Neuronal stem cell (in vitro differentiated cells): ENCODE data around the gene WDR46.

Experiments
- DNase-seq: peaks from one replicate; pipeline ENCODE4 v3.0.0-alpha.2; 2013; ENCODE audit warnings: low spot score
- H2AFZ ChIP-seq: one replicate; pipeline ENCODE4 v1.6.1; 2013; ENCODE audit warnings: mild to moderate bottlenecking, low read length, inconsistent platforms
- H2AK5ac ChIP-seq: 2 replicates; pipeline ENCODE4 v1.6.1; 2013; ENCODE audit warnings: low read depth, mild to moderate bottlenecking, inconsistent platforms, low read length, moderate library complexity, mixed read lengths
- H2BK120ac ChIP-seq: 2 replicates; pipeline ENCODE4 v1.6.1; 2013; ENCODE audit warnings: low read depth, mild to moderate bottlenecking, inconsistent platforms, low read length, moderate library complexity, mixed read lengths
- H2BK12ac ChIP-seq: one replicate; pipeline ENCODE4 v1.6.1; 2013; ENCODE audit warnings: low read length, inconsistent platforms
- H2BK15ac ChIP-seq: 2 replicates; pipeline ENCODE4 v1.6.1; 2013; ENCODE audit warnings: mild to moderate bottlenecking, low read length, inconsistent platforms, mixed read lengths
- H2BK5ac ChIP-seq: one replicate; pipeline ENCODE4 v1.6.1; 2013; ENCODE audit warnings: inconsistent platforms, mild to moderate bottlenecking, low read length, moderate library complexity
- H3K14ac ChIP-seq: one replicate; pipeline ENCODE4 v1.6.1; 2013; ENCODE audit warnings: low read length, inconsistent platforms
- H3K18ac ChIP-seq: 2 replicates; pipeline ENCODE4 v1.6.1; 2013; ENCODE audit warnings: low read length, inconsistent platforms
- H3K23ac ChIP-seq: 2 replicates; pipeline ENCODE4 v1.6.1; 2013; ENCODE audit warnings: low read depth, mild to moderate bottlenecking, mixed read lengths, low read length, inconsistent platforms; ENCODE audit not compliant: poor library complexity
- H3K27ac ChIP-seq: replicated peaks from 3 replicates; pipeline ENCODE4 v1.5.1; 2013; ENCODE audit warnings: low read length, inconsistent platforms
- H3K27me3 ChIP-seq, 3 experiments: 2 replicates each; pipeline ENCODE4 v1.6.1; 2013; ENCODE audit warnings: low read length in 3 of 3, mild to moderate bottlenecking in 2 of 3, inconsistent platforms in 1 of 3, low read depth in 1 of 3, mixed read lengths in 1 of 3, moderate library complexity in 1 of 3; ENCODE audit not compliant: control insufficient read depth in 3 of 3, insufficient read depth in 3 of 3
- H3K36me3 ChIP-seq, 2 donors: replicated peaks in 1 of 2; 2 replicates each; pipeline ENCODE4 v1.6.1; 2013; ENCODE audit warnings: low read length in 2 of 2; ENCODE audit not compliant: control insufficient read depth in 2 of 2, insufficient read depth in 2 of 2
- H3K4ac ChIP-seq: 2 replicates; pipeline ENCODE4 v1.6.1; 2013; ENCODE audit warnings: inconsistent platforms, mild to moderate bottlenecking, low read length, moderate library complexity
- H3K4me1 ChIP-seq, 2 donors: 1 replicate in 1 of 2; 2 replicates in 1 of 2; pipeline ENCODE4 v1.6.1; 2013; ENCODE audit warnings: low read length in 2 of 2, low read depth in 1 of 2; ENCODE audit not compliant: control insufficient read depth in 2 of 2, insufficient read depth in 1 of 2
- H3K4me2 ChIP-seq: one replicate; pipeline ENCODE4 v1.6.1; 2013; ENCODE audit warnings: mild to moderate bottlenecking, low read length, inconsistent platforms; ENCODE audit not compliant: insufficient read depth, poor library complexity, severe bottlenecking
- H3K4me3 ChIP-seq, 2 donors: 2 replicates each; pipeline ENCODE4 v1.5.1; 2013; ENCODE audit warnings: low read length in 2 of 2, mild to moderate bottlenecking in 2 of 2, inconsistent platforms in 1 of 2, moderate library complexity in 1 of 2
- H3K79me1 ChIP-seq: one replicate; pipeline ENCODE4 v1.6.1; 2013; ENCODE audit warnings: low read depth, mild to moderate bottlenecking, inconsistent platforms, low read length, moderate library complexity
- H3K9ac ChIP-seq: one replicate; pipeline ENCODE4 v1.6.1; 2013; ENCODE audit warnings: mild to moderate bottlenecking, low read depth, low read length, inconsistent platforms; ENCODE audit not compliant: poor library complexity
- H3K9me3 ChIP-seq, 2 donors: replicated peaks in 1 of 2; 2 replicates each; pipeline versions ENCODE3 to v1.6.1; 2013; ENCODE audit warnings: low read length in 2 of 2, mild to moderate bottlenecking in 2 of 2, inconsistent platforms in 1 of 2, low read depth in 1 of 2, mixed read lengths in 1 of 2, moderate library complexity in 1 of 2; ENCODE audit not compliant: control insufficient read depth in 2 of 2, insufficient read depth in 1 of 2
- H4K8ac ChIP-seq: one replicate; pipeline ENCODE4 v1.6.1; 2013; ENCODE audit warnings: low read depth, mild to moderate bottlenecking, inconsistent platforms, low read length, moderate library complexity
- H4K91ac ChIP-seq: one replicate; pipeline ENCODE4 v1.6.1; 2013; ENCODE audit warnings: low read length, low read depth, mild to moderate bottlenecking, inconsistent platforms; ENCODE audit not compliant: poor library complexity
- WGBS, 2 donors: extraction: QIAGEN DNeasy Blood & Tissue Kit; methylation state at CpG; one replicate each; pipeline ENCODE4 v1.1.7; 2013; ENCODE audit warnings: missing lambda C conversion rate in 2 of 2, mixed read lengths in 1 of 2; ENCODE audit not compliant: insufficient read length in 2 of 2, insufficient replicate concordance in 1 of 2; ENCODE audit errors: extremely low coverage in 2 of 2; 5-methylcytosine and 5-hydroxymethylcytosine counted together

The WDR46 gene

GRCh38 chr6:33272275-33273128, 16.5 kb downstream of the WDR46 start:
- Histone ChIP-seq H3K14ac (no peak overlapping the region), H2BK120ac (no peak overlapping the region), H2AFZ (peak overlapping the region; percentile 78), H3K36me3 (peaks cover 34 to 74% of the 10 kb centered on the region in 2 donors), H3K4ac (no peak overlapping the region), H3K23ac (peak overlapping the region; percentile 86), H2BK15ac (no peak overlapping the region), H2AK5ac (peak overlapping the region; percentile 70), H4K8ac (no peak overlapping the region), H3K18ac (peak overlapping the region; percentile 90), H3K9me3 (no peaks in the 10 kb centered on the region), H4K91ac (no peak overlapping the region), H3K4me1 (peaks cover 18 to 25% of the 10 kb centered on the region in 2 donors), H2BK5ac (no peak overlapping the region), H3K9ac (peak overlapping the region; percentile 86), H3K4me2 (peak overlapping the region; percentile 67), H3K27me3 (no peaks in the 10 kb centered on the region), H2BK12ac (no peak overlapping the region), H3K4me3 (peak overlapping the region; percentile 92 to 94), H3K27ac (peak overlapping the region; percentile 79), H3K79me1 (peaks cover 8% of the 10 kb centered on the region)
- DNase-seq: no peak
- WGBS, 2 donors: no CpG with 5 or more reads among the region's 22 CpGs

- Histone ChIP-seq H3K79me1 (peaks cover 8% of the 10 kb centered on the region), H3K18ac (peak within 1 kb of the TSS; percentile 98), H2BK15ac (no peak within 1 kb of the TSS), H3K23ac (peak within 1 kb of the TSS; percentile 89), H2BK5ac (no peak within 1 kb of the TSS), H3K4me1 (peaks cover 18 to 25% of the 10 kb centered on the region in 2 donors), H3K4ac (no peak within 1 kb of the TSS), H2BK120ac (no peak within 1 kb of the TSS), H3K4me3 (peak within 1 kb of the TSS; percentile 92 to 94), H3K36me3 (peaks cover 41 to 80% of the 10 kb centered on the region in 2 donors), H3K27ac (peak within 1 kb of the TSS; percentile 79), H2AK5ac (peak within 1 kb of the TSS; percentile 70), H2AFZ (peak within 1 kb of the TSS; percentile 97), H3K27me3 (no peaks in the 10 kb centered on the region), H3K4me2 (peak within 1 kb of the TSS; percentile 67), H3K9me3 (no peaks in the 10 kb centered on the region), H4K91ac (no peak within 1 kb of the TSS), H3K14ac (no peak within 1 kb of the TSS), H3K9ac (peak within 1 kb of the TSS; percentile 91), H4K8ac (no peak within 1 kb of the TSS), H2BK12ac (no peak within 1 kb of the TSS)
- WGBS, 2 donors: no CpG with 5 or more reads among the region's 48 CpGs
- DNase-seq: peak; percentile 99
These were observed 17.4 kb downstream of the WDR46 start, which contains the start of the genes RPS18 and VPS52 for GRCh38 chr6:33271468-33272274. RPS18 (plus strand) TSS chr6:33272075; CDS start chr6:33272120, 45 bp downstream. VPS52 (minus strand) TSS chr6:33271876; CDS start chr6:33271675, 201 bp downstream.

- Histone ChIP-seq H3K14ac (no peak overlapping the region), H3K79me1 (peaks cover 8% of the 10 kb centered on the region), H3K18ac (peak overlapping the region; percentile 98), H3K23ac (peak overlapping the region; percentile 89), H4K91ac (no peak overlapping the region), H2BK15ac (no peak overlapping the region), H3K36me3 (peaks cover 42 to 80% of the 10 kb centered on the region in 2 donors), H2BK5ac (no peak overlapping the region), H4K8ac (no peak overlapping the region), H3K27me3 (no peaks in the 10 kb centered on the region), H2AK5ac (no peak overlapping the region), H3K4me1 (peaks cover 16 to 23% of the 10 kb centered on the region in 2 donors), H3K27ac (peak overlapping the region; percentile 63), H2BK12ac (no peak overlapping the region), H2BK120ac (no peak overlapping the region), H2AFZ (peak overlapping the region; percentile 97), H3K9ac (peak overlapping the region; percentile 91), H3K4me3 (peak overlapping the region; percentile 83 to 94), H3K4me2 (peak overlapping the region; percentile 60), H3K9me3 (no peaks in the 10 kb centered on the region), H3K4ac (no peak overlapping the region)
- no peak for DNase-seq
- no CpG with 5 or more reads among the region's 7 CpGs for WGBS, 2 donors
These were observed 17.9 kb downstream of the WDR46 start for GRCh38 chr6:33271117-33271467.

- Histone ChIP-seq H3K27me3 (no peaks in the 10 kb centered on the region), H3K36me3 (peaks cover 34 to 95% of the 10 kb centered on the region in 2 donors), H3K18ac (no peak overlapping the region), H3K23ac (peak overlapping the region; percentile 31), H2BK5ac (no peak overlapping the region), H4K91ac (no peak overlapping the region), H3K4me2 (no peak overlapping the region), H3K9me3 (no peaks in the 10 kb centered on the region), H3K79me1 (no peaks in the 10 kb centered on the region), H2BK15ac (no peak overlapping the region), H2AK5ac (no peak overlapping the region), H4K8ac (no peak overlapping the region), H3K27ac (no peak overlapping the region), H3K14ac (no peak overlapping the region), H3K9ac (no peak overlapping the region), H2BK12ac (peak overlapping the region; percentile 10), H3K4ac (no peak overlapping the region), H2AFZ (no peak overlapping the region), H3K4me3 (no peak overlapping the region), H3K4me1 (no peaks in the 10 kb centered on the region), H2BK120ac (no peak overlapping the region)
- no CpG with 5 or more reads among the region's 7 CpGs for WGBS, 2 donors
- no peak for DNase-seq
These were observed 25.0 kb downstream of the WDR46 start for GRCh38 chr6:33264015-33264414.
